Stimulated activated CD8-positive, alpha-beta memory T cell treated with anti-CD3 and anti-CD28 coated beads, Interleukin-7, amount 100 ng/mL, for 48 hours (primary cell): ENCODE measurements around the gene NR6A1.

Experiments used
- DNase-seq, 2 donors: peaks; one replicate each; pipeline ENCODE4 v3.0.0-alpha.2; 2020; ENCODE audit warnings: low read depth in 1 of 2; ENCODE audit errors: extremely low read depth in 1 of 2

Gene NR6A1

DNA sequence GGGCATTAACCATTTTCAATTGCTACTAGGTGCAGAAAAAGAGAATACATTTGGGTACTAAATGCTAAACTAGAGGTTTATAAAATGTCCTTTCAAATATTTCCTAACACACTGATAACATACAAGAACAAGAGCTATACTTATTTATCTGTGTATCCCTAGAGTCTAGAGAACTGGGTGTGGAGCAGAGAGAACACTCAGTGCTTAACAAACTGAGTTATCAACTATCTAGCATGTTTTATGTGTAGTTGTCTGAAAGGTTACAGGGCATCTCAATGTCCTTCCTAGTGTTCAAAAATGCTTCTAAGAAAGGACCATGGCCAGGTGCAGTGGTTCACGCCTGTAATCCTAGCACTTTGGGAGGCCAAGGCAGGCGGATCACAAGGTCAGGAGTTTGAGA lies 40.3 kb downstream of the NR6A1 start:
- DNase-seq: no peak

GRCh38 chr9:124726886-124727285 lies 44.2 kb downstream of the NR6A1 start:
- DNase-seq: no peak

DNA sequence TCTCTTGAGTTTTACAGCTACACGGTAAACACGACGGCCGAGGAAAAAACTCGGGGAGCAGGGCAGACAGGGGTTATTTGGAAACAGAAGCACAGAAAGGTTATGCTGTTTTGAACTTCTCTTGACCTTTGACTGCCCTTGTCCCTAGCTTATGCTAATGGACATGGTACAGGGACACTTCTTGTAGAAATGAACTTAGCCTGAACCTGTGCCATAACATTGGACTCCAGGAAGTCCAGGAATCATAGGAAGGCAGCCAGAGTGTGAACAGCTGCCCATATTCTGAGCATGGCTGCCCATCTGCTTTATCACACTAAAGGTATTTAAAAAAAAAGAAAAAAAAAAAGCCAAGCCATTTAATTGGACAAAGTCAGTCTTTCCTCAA lies 46.1 kb downstream of the NR6A1 start:
- no peak for DNase-seq

DNA sequence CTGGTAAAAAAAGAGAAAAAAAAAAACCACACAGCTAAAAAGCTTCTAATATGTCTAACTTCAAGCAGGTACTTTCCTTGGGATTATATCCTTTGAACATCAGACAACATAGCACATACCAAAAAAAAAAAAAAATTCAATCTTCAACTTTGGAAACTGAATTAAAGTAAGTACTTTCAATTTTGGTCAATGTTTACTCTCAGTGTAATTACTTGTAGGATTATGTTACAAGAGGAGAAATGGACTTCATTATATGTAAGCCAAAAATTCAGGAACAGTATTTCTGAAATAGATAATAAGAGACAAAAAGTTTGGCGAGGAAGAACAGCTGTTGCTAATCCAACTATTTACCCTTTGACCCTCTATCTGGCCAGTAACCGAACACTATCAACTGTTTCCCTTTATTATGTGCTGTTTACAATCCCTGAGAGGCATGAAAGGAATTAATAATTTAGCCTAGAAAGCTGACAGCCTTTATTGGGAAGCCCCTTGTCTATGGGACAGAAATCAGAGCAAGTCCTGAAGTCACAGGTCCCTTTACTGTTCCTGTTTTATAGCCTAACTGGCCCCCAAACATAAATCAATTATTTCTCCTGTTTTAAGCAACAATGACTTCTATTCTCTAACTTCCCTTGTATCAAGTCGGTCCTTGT lies 46.6 kb downstream of the NR6A1 start:
- DNase-seq: no peak

DNA sequence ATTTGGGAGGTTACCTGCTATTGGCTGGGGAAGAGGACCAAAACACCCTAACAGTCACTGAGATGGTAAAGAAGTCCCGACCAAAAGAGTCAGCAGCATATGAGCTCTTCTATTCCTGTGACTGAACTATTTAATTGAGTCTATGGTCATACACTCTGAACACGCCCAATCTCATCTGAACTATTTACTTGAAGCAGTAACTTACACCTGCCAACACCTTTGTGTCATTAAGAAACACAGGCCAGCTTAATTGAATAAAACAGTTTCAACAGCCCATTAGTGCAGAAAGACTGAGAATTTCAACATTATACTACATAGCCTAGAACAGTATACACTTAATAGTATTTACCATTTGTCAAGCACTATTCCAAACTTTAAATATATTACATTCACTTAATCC lies 47.8 kb downstream of the NR6A1 start:
- DNase-seq: no peak

- no peak for DNase-seq
These were observed 49.8 kb downstream of the NR6A1 start for GRCh38 chr9:124721109-124721906.

DNA sequence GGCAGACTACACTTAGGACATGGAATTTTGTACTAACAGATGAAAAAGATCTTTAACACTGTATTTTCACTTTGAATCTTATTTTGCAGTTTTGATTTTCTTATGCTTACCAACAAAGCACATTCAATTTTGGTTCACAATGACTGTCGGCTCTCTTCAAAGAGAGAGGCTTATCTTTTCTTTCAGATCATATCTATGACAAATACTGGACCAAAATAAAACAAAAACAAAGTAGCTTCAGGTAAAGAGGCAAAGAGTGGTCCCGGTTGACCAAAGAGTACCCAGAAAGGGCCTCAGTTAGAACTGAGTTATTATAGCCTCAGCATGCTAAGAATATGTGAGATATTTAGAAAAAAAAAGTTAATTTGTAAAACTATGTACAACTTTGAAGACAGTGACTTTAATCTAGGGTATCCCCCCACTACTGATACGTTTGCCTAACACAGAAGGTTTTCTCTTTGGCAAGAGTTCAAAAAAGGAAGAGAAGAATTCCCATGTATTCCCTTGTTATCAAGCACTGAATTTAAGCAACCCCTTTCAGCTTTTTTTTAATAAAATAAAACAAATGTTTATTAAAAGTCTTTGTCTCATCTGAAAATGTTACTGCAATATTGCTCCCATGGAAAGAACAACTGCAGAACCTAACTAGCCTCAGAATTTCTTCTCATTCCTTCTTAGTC lies 50.5 kb downstream of the NR6A1 start:
- DNase-seq: no peak

GRCh38 chr9:124718928-124719327 lies 52.2 kb downstream of the NR6A1 start:
- DNase-seq: no peak

GRCh38 chr9:124717597-124717996 lies 53.5 kb downstream of the NR6A1 start:
- no peak for DNase-seq

DNA sequence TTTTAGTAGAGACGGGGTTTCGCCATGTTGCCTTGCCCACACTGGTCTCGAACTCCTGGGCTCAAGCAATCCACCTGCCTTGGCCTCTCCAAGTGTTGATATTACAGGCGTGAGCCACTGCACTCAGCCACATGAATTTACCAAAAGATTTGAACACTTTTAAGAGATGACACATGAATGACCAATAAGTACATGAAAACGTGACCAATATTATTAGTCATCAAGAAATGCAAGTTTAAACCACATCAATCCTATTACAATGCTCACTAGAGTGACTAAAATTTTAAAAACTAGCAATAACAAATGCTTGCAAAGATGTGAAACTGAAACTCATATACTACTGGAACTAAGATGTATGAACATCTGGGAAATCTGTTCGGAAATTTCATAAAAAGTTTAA lies 54.3 kb downstream of the NR6A1 start:
- no peak for DNase-seq

GRCh38 chr9:124710766-124711165 lies 60.3 kb downstream of the NR6A1 start:
- no peak for DNase-seq

DNA sequence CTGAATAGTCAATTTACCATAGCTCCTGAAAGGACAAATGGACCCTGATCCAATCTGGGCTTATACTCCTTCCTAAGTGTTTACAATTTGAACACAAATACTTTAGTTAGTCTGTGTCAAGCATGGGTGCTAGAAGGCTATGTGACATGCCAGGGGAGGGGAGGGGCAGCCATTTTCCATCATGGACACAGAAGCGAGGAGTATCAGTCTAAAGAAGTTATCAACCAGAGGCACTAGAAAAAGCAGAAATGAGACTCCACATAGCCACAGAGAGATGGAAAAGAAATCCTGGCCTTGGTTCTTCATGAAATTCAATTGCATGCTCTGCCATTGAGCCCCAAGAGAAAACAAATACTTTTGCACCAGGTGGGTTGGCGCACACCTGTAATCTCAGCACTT lies 61.8 kb downstream of the NR6A1 start:
- DNase-seq: no peak

GRCh38 chr9:124708633-124709291 lies 62.3 kb downstream of the NR6A1 start:
- DNase-seq: no peak

DNA sequence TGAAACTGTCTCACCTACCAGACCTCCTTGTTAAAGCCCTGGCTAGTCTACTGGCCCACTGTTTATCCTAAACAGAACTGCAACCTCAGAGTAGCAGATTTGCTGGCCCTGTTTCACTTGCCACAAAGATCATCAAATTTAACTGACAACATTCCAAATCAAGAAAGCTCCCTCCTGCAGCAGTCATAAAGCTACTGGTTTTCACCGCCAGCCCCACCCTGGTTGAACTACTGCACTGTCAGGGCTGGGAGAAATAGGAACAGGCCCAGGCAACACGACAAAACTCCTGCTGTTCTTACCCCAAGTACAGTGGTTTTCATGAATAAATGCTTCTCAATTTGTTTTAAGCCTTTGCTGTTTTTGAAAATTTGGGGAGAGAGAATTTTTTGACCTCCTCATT lies 63.0 kb downstream of the NR6A1 start:
- no peak for DNase-seq

DNA sequence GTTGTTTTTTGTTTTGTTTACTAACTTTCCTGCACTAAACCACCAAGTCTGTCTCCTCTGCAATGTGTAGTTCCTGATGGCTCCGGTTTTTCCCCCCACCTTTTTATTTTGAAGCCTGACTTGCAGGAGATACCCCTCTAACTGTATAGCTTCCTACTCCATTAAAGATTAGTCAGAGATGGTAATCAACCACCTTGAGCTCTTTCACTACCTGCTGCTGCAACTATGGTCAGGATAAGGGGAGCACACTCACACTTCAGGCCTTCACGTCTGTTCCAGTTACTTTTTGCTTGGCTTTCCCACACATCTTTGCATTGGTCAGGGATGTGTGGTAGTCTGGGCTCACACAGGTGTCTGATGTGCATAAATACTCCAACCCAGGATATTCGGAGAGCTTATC lies 63.4 kb downstream of the NR6A1 start:
- no peak for DNase-seq

GRCh38 chr9:124706685-124707084 lies 64.4 kb downstream of the NR6A1 start:
- DNase-seq: no peak

GRCh38 chr9:124699575-124699974 lies 71.5 kb downstream of the NR6A1 start:
- no peak for DNase-seq

GRCh38 chr9:124698265-124698664 lies 72.8 kb downstream of the NR6A1 start:
- no peak for DNase-seq

GRCh38 chr9:124697326-124698200 lies 73.5 kb downstream of the NR6A1 start:
- DNase-seq: no peak

DNA sequence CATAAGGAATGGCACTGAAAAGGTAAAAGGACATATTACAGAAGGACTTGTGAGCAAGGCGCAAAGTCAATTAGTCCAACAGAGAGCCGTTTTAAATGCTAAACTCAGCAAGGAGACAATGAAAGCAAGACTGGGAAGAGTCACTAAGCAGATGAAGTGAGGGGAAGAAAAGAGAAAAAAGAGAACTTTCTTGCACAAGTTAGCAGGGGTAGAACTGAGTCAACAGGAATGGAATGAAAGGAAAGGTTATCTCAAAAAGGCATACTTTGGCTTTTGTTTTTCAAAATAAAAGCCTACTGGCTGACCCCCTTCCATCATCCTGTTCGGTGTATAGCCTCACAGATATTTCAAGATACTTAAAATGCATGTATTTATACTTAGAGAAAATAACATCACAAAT lies 75.0 kb downstream of the NR6A1 start:
- no peak for DNase-seq
